Measurements from ENCODE around the gene ZNF761.
"Not testable (repeated sequence)": the region's sequence is repeated elsewhere in the genome, so short reads cannot be mapped to it uniquely, and the experiment has no call there.

The ZNF761 gene

DNA sequence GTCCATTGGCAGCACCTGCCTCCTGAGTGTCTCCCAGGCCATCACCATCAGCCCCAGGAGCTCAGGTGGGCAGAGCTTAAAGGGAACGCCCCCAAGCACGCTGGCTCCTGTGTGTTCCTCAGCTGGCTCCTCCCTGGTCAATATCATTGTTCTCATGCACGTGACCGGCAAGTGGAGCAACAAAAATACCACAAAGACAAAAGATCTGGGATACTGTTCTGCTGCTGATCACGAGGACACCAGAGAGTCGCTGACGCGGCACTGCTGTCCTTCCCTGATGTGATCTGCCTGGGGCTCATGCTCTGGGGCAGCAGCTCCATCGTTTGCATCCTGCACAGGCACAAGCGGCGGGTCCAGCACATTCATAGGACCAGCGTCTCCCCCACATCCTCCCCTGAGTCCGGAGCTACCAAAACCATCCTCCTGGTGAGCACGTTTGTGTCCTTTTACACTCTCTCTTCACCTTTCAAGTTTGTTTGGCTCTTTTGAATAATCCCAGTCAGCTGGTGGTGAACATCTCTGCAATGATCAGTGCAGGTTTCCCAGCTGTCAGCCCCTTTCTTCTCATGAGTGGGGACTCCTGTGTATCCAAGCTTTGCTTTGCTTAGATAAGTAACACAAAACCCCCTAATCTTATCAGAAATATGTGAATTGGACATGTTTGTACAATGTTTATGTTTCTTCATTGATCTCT lies 72.0 kb downstream of the ZNF761 start:
- DNase-seq; in situ Hi-C loops (cut with MboI; ENCODE audit: low pct_unique_long_range_greater_than_20kb, low sequenced_read_pairs): not testable (repeated sequence)

DNA sequence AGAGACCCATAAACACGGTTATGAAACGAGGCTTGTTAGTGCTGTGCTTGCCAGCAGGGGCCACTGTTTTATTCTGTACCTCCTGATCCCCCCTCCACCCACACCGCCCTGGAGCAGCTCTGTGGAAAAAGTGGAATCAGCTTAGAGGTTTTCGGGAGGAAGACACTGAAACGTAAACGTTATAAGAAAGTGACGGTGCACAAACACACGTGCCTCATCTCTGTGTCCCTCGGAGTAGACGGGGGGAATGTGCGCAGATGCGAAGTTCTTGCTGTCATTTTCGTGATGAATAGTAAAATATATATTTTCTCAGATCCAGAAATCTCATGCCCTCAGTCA lies 72.5 kb downstream of the ZNF761 start:
- DNase-seq; in situ Hi-C loops (cut with MboI; ENCODE audit: low pct_unique_long_range_greater_than_20kb, low sequenced_read_pairs): not testable (repeated sequence)

DNA sequence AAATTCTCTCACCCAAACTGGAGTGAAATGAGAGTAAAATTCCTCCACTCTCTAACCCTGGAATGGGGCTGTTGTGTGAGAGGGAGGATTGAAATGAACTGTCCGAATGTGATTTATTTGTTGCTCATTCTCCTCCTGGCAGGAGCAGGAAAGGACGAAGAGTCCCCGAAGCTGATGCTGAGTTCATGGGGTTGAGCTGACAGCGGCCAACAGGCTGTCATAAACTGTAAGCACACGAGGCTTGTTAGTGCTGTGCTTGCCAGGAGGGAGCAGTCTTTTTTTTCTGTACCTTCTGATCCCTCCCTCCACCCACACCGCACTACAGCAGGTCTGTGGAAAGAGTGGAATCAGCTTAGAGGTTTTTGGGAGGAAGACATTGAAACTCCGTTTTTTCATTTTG lies 73.1 kb downstream of the ZNF761 start:
- DNase-seq: no peak
- in situ Hi-C loops (cut with MboI; ENCODE audit: low pct_unique_long_range_greater_than_20kb, low sequenced_read_pairs): no loop called here

GRCh38 chr19:53506728-53507127 lies 74.9 kb downstream of the ZNF761 start:
- in situ Hi-C loops (cut with MboI; ENCODE audit: low pct_unique_long_range_greater_than_20kb, low sequenced_read_pairs): no loop called here
- DNase-seq: no peak

Data from KBM-7 (cell line).